ENCODE data around the gene XPO4. TPM values are rescaled to one million over a fixed set of nuclear protein-coding genes. Genes with fewer than 3 reads are reported as not detected.
"Not testable (repeated sequence)": the region's sequence is repeated elsewhere in the genome, so short reads cannot be mapped to it uniquely, and the experiment has no call there.

XPO4 gene
- total RNA-seq, 1 experiment from 2014 or later: 34.1 TPM

DNA sequence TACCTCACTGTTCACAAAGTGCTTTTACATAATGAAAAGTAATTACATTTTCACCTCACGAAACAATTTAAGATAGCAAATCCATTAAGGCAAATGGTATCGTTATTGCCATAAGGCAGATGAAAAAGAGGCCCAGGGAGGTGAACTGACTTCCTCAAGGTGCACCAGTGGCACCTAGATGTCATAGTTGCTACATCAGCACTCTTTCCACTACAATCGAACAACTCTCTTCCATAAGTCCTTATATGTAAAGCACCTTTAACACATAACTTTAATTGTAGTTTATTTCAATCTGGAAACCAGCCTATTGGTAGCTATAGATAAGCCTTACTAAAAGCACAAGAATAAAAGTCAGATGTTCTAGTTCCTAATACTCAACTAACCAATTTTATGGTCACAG, 35.1 kb downstream of the XPO4 start:
- no peak overlapping the region for H4K5ac ChIP-seq (ENCODE audit: insufficient read length, low read depth, low read length)
- H4K91ac ChIP-seq (ENCODE audit: insufficient read length, low read depth, low read length): no peak overlapping the region
- Mint-ChIP-seq H3K27ac (no peak overlapping the region), H3K27me3 (ENCODE audit: low read depth) (no peaks in the 10 kb centered on the region), H3K4me1 (peaks cover 2 to 3% of the 10 kb centered on the region in 2 experiments; a peak in 1 of 4 replicates), H3K36me3 (ENCODE audit: insufficient read depth in 1 of 3, low read depth in 3 of 3) (peaks cover under 1 to 12% (median 8%) of the 10 kb centered on the region in 3 experiments; a peak in 4 of 7 replicates), H3K9me3 (no peaks in the 10 kb centered on the region), H3K4me3 (no peak overlapping the region)
- H3K9ac ChIP-seq (ENCODE audit: extremely low read depth, insufficient read length, low read length): no peak overlapping the region
- H3T11ph ChIP-seq (ENCODE audit: low read length): no peak overlapping the region
- no peak overlapping the region for H2BK20ac ChIP-seq (ENCODE audit: low read depth, low read length, poor library complexity, severe bottlenecking)
- H3K4ac ChIP-seq (ENCODE audit: low read depth, low read length): no peak overlapping the region
- no peak overlapping the region for H2BK120ac ChIP-seq (ENCODE audit: low read depth, low read length, poor library complexity, severe bottlenecking)
- H2BK12ac ChIP-seq (ENCODE audit: insufficient read length, low read depth, low read length): no peak overlapping the region
- no peak overlapping the region for H2BK5ac ChIP-seq (ENCODE audit: insufficient read length, low read length)
- H3K18ac ChIP-seq (ENCODE audit: insufficient read length, low read depth, low read length): no peak overlapping the region
- peaks cover 7% of the 10 kb centered on the region for H3K79me1 ChIP-seq (ENCODE audit: insufficient read depth, low read depth, low read length, poor library complexity, severe bottlenecking)
- H3K79me2 ChIP-seq (ENCODE audit: insufficient read depth, low read length): peaks cover 8% of the 10 kb centered on the region; the same call in 1 of the 2 replicates
- H4K20me1 ChIP-seq (ENCODE audit: control insufficient read depth, insufficient read depth, insufficient read length): no peaks in the 10 kb centered on the region
- H3K4me1 ChIP-seq (ENCODE audit: insufficient read depth, low read length): no peaks in the 10 kb centered on the region
- TF ChIP-seq, protein P1, sequence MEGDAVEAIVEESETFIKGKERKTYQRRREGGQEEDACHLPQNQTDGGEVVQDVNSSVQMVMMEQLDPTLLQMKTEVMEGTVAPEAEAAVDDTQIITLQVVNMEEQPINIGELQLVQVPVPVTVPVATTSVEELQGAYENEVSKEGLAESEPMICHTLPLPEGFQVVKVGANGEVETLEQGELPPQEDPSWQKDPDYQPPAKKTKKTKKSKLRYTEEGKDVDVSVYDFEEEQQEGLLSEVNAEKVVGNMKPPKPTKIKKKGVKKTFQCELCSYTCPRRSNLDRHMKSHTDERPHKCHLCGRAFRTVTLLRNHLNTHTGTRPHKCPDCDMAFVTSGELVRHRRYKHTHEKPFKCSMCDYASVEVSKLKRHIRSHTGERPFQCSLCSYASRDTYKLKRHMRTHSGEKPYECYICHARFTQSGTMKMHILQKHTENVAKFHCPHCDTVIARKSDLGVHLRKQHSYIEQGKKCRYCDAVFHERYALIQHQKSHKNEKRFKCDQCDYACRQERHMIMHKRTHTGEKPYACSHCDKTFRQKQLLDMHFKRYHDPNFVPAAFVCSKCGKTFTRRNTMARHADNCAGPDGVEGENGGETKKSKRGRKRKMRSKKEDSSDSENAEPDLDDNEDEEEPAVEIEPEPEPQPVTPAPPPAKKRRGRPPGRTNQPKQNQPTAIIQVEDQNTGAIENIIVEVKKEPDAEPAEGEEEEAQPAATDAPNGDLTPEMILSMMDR (conservative IDR thresholded peaks at IDR 0.05): no peak
- no peak overlapping the region for H3K23ac ChIP-seq (ENCODE audit: insufficient read length, low read depth, low read length)
- H3K14ac ChIP-seq (ENCODE audit: insufficient read depth, low read length): no peak overlapping the region
- H3K56ac ChIP-seq (ENCODE audit: insufficient read length, low read depth, low read length): no peak overlapping the region
- H3K9me3 ChIP-seq (ENCODE audit: control insufficient read depth, low read depth, low read length): no peaks in the 10 kb centered on the region
- no peak overlapping the region for H2AFZ ChIP-seq (ENCODE audit: low read length)
- no peak overlapping the region for H2AK5ac ChIP-seq (ENCODE audit: insufficient read length, low read length)
- no peak overlapping the region for H4K8ac ChIP-seq (replicated peaks; ENCODE audit: insufficient read length, low read depth, low read length)
- no peak for DNase-seq
- H3K27ac ChIP-seq (ENCODE audit: insufficient read length, low read depth, low read length): no peak overlapping the region
- WGBS (ENCODE audit: extremely low coverage, insufficient read length, low lambda C conversion rate): no CpG with 5 or more reads among the region's 3 CpGs
- no peak overlapping the region for H3K4me2 ChIP-seq (ENCODE audit: insufficient read depth, insufficient read length, low read length)
- H3K27me3 ChIP-seq (ENCODE audit: insufficient read depth, low read length): no peaks in the 10 kb centered on the region
- H2BK15ac ChIP-seq (ENCODE audit: low read depth, low read length): no peak overlapping the region
- H3K23me2 ChIP-seq (ENCODE audit: insufficient read length, low read depth, low read length, poor library complexity, severe bottlenecking): no peaks in the 10 kb centered on the region

DNA sequence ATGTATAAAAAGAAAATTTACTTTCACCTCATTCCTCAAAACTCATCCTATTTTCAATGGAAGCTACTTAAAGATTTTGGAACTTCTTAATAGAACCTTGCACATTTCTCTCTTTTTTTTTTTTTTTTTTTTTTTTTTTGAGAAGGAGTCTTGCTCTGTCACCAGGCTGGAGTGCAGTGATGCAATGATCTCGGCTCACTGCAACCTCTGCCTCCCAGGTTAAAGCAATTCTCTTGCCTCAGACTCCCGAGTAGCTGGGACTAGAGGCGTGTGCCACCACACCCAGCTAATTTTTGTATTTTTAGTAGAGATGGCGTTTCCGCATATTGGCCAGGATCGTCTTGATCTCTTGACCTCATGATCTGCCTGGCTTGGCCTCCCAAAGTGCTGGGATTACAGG, 40.9 kb downstream of the XPO4 start:
- H3K27ac ChIP-seq (ENCODE audit: insufficient read length, low read depth, low read length); H3K4ac ChIP-seq (ENCODE audit: low read depth, low read length); H4K8ac ChIP-seq (replicated peaks; ENCODE audit: insufficient read length, low read depth, low read length); H3K56ac ChIP-seq (ENCODE audit: insufficient read length, low read depth, low read length); H3K14ac ChIP-seq (ENCODE audit: insufficient read depth, low read length); H3K9me3 Mint-ChIP-seq; H3K4me2 ChIP-seq (ENCODE audit: insufficient read depth, insufficient read length, low read length); DNase-seq; H4K20me1 ChIP-seq (ENCODE audit: control insufficient read depth, insufficient read depth, insufficient read length); H2BK5ac ChIP-seq (ENCODE audit: insufficient read length, low read length); H3T11ph ChIP-seq (ENCODE audit: low read length); H2BK120ac ChIP-seq (ENCODE audit: low read depth, low read length, poor library complexity, severe bottlenecking); H3K27ac Mint-ChIP-seq; H3K23ac ChIP-seq (ENCODE audit: insufficient read length, low read depth, low read length); H3K23me2 ChIP-seq (ENCODE audit: insufficient read length, low read depth, low read length, poor library complexity, severe bottlenecking); H2BK12ac ChIP-seq (ENCODE audit: insufficient read length, low read depth, low read length); H3K27me3 Mint-ChIP-seq (ENCODE audit: low read depth); H3K9ac ChIP-seq (ENCODE audit: extremely low read depth, insufficient read length, low read length); H2BK20ac ChIP-seq (ENCODE audit: low read depth, low read length, poor library complexity, severe bottlenecking); H3K79me1 ChIP-seq (ENCODE audit: insufficient read depth, low read depth, low read length, poor library complexity, severe bottlenecking); H4K91ac ChIP-seq (ENCODE audit: insufficient read length, low read depth, low read length); H3K79me2 ChIP-seq (ENCODE audit: insufficient read depth, low read length); H2AFZ ChIP-seq (ENCODE audit: low read length); H4K5ac ChIP-seq (ENCODE audit: insufficient read length, low read depth, low read length); H3K4me1 ChIP-seq (ENCODE audit: insufficient read depth, low read length); H3K18ac ChIP-seq (ENCODE audit: insufficient read length, low read depth, low read length); H3K4me1 Mint-ChIP-seq; H2AK5ac ChIP-seq (ENCODE audit: insufficient read length, low read length); H2BK15ac ChIP-seq (ENCODE audit: low read depth, low read length); H3K27me3 ChIP-seq (ENCODE audit: insufficient read depth, low read length); H3K9me3 ChIP-seq (ENCODE audit: control insufficient read depth, low read depth, low read length); H3K4me3 Mint-ChIP-seq: not testable (repeated sequence)
- WGBS (ENCODE audit: extremely low coverage, insufficient read length, low lambda C conversion rate): no CpG with 5 or more reads among the region's 6 CpGs
- peaks cover 9 to 36% (median 19%) of the 10 kb centered on the region in 3 experiments; a peak in 6 of 7 replicates for H3K36me3 Mint-ChIP-seq (ENCODE audit: insufficient read depth in 1 of 3, low read depth in 3 of 3)

Measured in H9 (cell line).